Measurements from ENCODE around the gene SLC36A4. TPM values are rescaled to one million over a fixed set of nuclear protein-coding genes. Genes with fewer than 3 reads are reported as not detected.

Gene SLC36A4
- total and polyA plus RNA-seq, 2 of the 4 experiments (the other 2 are of a cell fraction): 9.2 to 13.1 TPM

GRCh38 chr11:93169950-93170561, 27.7 kb downstream of the SLC36A4 start:
- no peak overlapping the region for H3K4me2 ChIP-seq (ENCODE audit: low read depth, low read length)
- intact Hi-C loops (cut with micrococcal nuclease): loop anchor here (1.0 to 2.0 kb wide), 2 partner anchors 81 to 228 kb away; no protein-coding TSS in a partner anchor

More at GRCh38 chr11:93169950-93170561, 27.7 kb downstream of the SLC36A4 start:
- Histone ChIP-seq H3K56ac (ENCODE audit: extremely low read depth, insufficient read depth, low read length) (no peak overlapping the region), H3K23ac (ENCODE audit: low read depth, low read length) (no peak overlapping the region), H3K9ac (ENCODE audit: low read depth, low read length) (no peak overlapping the region), H3K18ac (ENCODE audit: low read depth, low read length) (no peak overlapping the region), H2BK20ac (ENCODE audit: low read depth, low read length) (no peak overlapping the region), H4K91ac (ENCODE audit: insufficient read depth, low read depth, low read length) (no peak overlapping the region), H2AK9ac (replicated peaks; ENCODE audit: low read depth, low read length, poor library complexity) (no peak overlapping the region), H4K8ac (ENCODE audit: low read depth in 2 of 2, low read length in 2 of 2) (no peak overlapping the region), H2AK5ac (ENCODE audit: low read depth, low read length) (no peak overlapping the region), H2BK120ac (ENCODE audit: low read depth, low read length) (no peak overlapping the region), H2AFZ (replicated peaks; ENCODE audit: low read length, poor library complexity) (no peak overlapping the region), H3K4ac (ENCODE audit: low read depth, low read length) (no peak overlapping the region), H3K9me3 (ENCODE audit: control insufficient read depth, insufficient read depth, low read length) (no peaks in the 10 kb centered on the region), H3K27me3 (ENCODE audit: control insufficient read depth, insufficient read depth, low read length) (no peaks in the 10 kb centered on the region), H3K36me3 (ENCODE audit: control insufficient read depth, insufficient read depth, low read length) (0 out of 2 replicates have a peak, but pooled peaks cover 2% of the 10 kb centered on the region), H3K9me1 (ENCODE audit: insufficient read depth, low read length) (no peaks in the 10 kb centered on the region; the same call in 1 of the 2 replicates), H2BK5ac (ENCODE audit: low read depth, low read length, poor library complexity, severe bottlenecking) (no peak overlapping the region), H3K27ac (ENCODE audit: insufficient read depth, low read length) (no peak overlapping the region), H3K4me1 (ENCODE audit: control insufficient read depth, insufficient read depth, low read length) (no peaks in the 10 kb centered on the region), H2BK15ac (ENCODE audit: low read depth, low read length) (no peak overlapping the region), H4K20me1 (ENCODE audit: insufficient read depth, low read length) (no peaks in the 10 kb centered on the region), H3K79me1 (ENCODE audit: low read depth in 1 of 2, low read length in 2 of 2) (no peaks in the 10 kb centered on the region), H4K5ac (ENCODE audit: low read depth, low read length) (no peak overlapping the region), H3K14ac (replicated peaks; ENCODE audit: low read depth, low read length) (no peak overlapping the region), H3K4me3 (ENCODE audit: insufficient read depth, low read depth, low read length) (no peak overlapping the region)
- CTCF ChIA-PET: interaction anchor here (0.6 to 0.8 kb wide), 3 partner anchors 28 to 1652 kb away, joined by 3 to 4 read pairs (median 3); partner anchors contain the start of gene SLC36A4
- POLR2A ChIA-PET (ENCODE audit: unreplicated experiment): no interaction called here
- WGBS, 2 experiments (ENCODE audit: extremely low coverage in 2 of 2, insufficient read length in 1 of 2): no CpG with 5 or more reads among the region's 2 CpGs
- dilution Hi-C loops (cut with HindIII; ENCODE audit: low sequenced_read_pairs, unreplicated experiment): no loop called here
- TF ChIP-seq RAD21 (IDR thresholded peaks at IDR 0.05; ENCODE audit: low read length): peak; percentile 73
- no peak for TF ChIP-seq MAZ (IDR thresholded peaks at IDR 0.05; ENCODE audit: borderline replicate concordance, low read depth, low read length)
- TF ChIP-seq CTCF (conservative IDR thresholded peaks at IDR 0.05; ENCODE audit: low read depth, low read length): peak; percentile 64
- no peak for TF ChIP-seq MXI1 (IDR thresholded peaks at IDR 0.05; ENCODE audit: borderline replicate concordance, low read depth, low read length)
- TF ChIP-seq SMC3 (IDR thresholded peaks at IDR 0.05; ENCODE audit: low read depth, low read length): peak; percentile 78
- no peak for TF ChIP-seq BHLHE40 (IDR thresholded peaks at IDR 0.05; ENCODE audit: low read depth, low read length)
- TF ChIP-seq POLR2A (IDR thresholded peaks at IDR 0.05; ENCODE audit: low read depth, low read length): no peak
- in situ Hi-C loops (cut with MboI; ENCODE audit: low sequenced_read_pairs): loop anchor here (5.0 kb wide), 1 partner anchor 223 kb away; no protein-coding TSS in a partner anchor
- DNase-seq (peak; percentile 62), ATAC-seq (ENCODE audit: low read depth) (peak; percentile 65)
- no TSS peak for BruUV-seq (replicated peaks)

Measured in IMR-90 (cell line).